OCI-LY1 (cell line): Measurements from ENCODE around the gene LRRC61.

ENCODE experiments used
- CTCF ChIP-seq: fragments of 200-600 bp; sonication (generic), shearing (Covaris generic); IDR thresholded peaks from 2 replicates; pipeline ENCODE4 v1.5.1; 2017; ENCODE audit warnings: mild to moderate bottlenecking, antibody characterized with exemption, low read length, moderate library complexity, mixed read lengths
- EZH2 ChIP-seq: fragments of 200-600 bp; sonication (generic), shearing (Covaris generic); IDR thresholded peaks from 2 replicates; pipeline ENCODE4 v1.8.0; 2017; ENCODE audit warnings: borderline replicate concordance, mixed run types, mild to moderate bottlenecking, antibody characterized with exemption, low read length, moderate library complexity, mixed read lengths

- TF ChIP-seq CTCF, result no peak
- TF ChIP-seq EZH2, result no peak
Measured at GRCh38 chr7:150313870-150314269, 9.3 kb upstream of the LRRC61 start.
